SH-SY5Y (cell line): ENCODE data around the gene SGCD.

ENCODE experiments used
- GATA2 ChIP-seq: IDR thresholded peaks from 2 replicates; pipeline ENCODE4 v1.6.1; 2011; ENCODE audit warnings: mild to moderate bottlenecking, low read depth, low read length
- GATA3 ChIP-seq: IDR thresholded peaks from 2 replicates; pipeline ENCODE4 v1.6.1; 2011; ENCODE audit warnings: low read depth, mild to moderate bottlenecking, low read length, moderate library complexity

Gene SGCD

DNA sequence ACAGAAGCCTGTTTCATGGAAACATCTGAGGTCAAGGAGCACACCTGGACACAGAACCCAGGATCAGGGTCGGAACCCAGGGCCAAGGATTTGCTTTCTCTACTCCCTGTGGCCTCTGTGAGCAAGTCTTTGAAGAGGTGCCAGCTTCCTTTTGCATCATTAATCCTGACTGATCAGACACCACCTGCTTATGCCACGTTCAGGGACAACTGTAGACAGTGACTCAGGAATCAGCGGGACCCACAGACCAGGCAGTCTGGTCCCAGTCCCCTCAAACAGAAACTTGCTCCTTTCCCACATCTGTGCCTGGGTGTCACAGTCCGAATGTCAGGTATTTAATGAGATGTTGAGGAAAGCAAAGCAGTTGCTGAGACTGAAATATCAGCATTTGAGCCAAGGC lies 154.8 kb downstream of the SGCD start:
- TF ChIP-seq GATA3, result no peak
- TF ChIP-seq GATA2, result no peak

DNA sequence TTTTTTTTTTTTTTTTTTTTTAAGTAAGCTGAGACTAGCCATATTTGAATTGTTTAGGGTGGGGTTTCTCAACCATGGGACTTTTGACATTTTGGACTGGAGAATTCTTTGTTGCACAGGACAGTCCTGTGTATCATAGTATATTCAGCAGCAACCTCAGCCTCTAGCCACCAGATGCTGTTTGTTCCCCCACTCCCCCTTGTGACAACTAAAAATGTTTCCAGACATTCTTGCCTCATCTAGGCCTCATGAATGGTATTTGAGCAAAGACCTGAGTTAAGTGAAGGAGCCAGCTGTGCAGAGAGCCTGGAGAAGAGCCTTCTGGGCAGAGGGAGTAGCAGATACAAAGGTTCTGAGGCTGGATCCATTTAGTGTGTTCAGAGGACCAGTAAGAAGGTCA lies 155.9 kb downstream of the SGCD start:
- TF ChIP-seq GATA2 (no peak), GATA3 (no peak)

DNA sequence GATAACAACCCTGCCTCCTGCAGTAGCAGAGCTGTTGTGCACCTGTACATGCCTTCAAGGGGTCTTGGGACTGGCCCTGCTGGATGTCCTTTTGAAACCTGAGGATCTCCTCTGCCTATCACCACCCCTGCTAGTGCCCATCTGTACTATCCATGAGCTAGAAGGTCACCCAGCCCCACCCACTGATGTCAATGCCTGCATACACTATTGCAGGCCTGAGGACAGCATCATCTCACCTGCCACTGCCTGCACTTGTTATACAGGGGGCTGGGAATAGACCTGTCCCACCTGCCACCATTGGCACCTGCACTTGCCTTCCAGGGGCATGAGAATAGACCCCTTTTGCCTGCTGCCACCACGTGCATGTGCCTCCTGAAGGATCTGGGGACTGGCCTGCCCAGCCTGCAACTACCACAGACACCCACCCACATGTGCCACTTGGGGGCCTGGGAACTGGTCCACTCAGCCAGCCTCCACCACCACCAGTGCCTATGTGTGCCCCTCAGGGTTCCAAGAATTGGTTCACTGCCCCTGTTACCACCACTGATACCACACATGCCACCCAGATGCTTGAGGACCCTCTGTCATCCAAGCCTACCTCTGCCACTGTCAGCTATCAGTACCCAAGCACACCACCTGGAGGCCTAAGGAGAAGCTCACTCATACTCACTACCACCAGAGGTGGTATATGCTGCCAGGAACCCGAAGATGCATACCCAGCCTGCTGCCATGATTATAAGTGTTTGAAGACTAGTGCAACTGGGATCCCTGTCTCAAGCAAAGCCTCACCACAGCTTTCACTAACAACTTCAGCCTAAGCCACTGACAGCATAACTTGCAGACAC lies 159.7 kb downstream of the SGCD start:
- no peak for TF ChIP-seq GATA3
- no peak for TF ChIP-seq GATA2

DNA sequence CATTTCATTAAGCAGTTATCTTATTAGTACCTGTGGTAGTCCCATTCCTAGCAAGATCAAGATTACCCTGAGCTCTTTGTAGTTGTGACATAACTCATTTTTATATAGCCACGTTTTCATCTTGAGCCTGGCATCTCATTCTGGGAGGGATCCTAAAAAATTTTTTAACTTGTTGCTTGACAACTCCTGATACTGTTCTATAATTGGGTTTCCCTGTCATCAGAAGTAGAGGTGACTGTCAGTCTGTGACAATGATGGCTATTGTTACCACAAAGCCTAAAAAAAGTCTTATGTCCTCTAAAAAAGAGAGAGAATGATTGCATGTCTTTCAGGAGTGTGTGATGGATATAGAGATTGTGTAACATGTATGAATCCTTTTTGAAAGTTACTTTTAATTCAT lies 164.8 kb downstream of the SGCD start:
- TF ChIP-seq GATA3 (no peak), GATA2 (no peak)

DNA sequence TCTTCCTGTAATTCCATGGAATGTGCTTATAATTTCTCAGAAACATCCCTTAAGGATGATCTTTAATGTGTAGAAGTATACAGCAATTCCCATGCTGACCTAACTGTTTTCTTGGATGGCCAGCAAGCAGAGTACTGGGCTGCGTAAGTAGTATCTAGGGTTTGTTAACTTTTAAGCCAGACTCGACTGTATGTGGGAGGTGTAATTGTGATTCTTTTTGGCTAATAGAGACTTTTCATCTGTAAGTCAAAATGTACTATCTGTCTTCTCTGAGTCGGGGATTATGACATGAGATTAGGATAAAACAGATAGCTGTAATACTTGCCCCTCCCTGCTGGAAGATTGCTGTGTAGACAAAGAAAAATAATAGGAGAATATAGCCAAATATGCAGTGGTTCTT lies 169.3 kb downstream of the SGCD start:
- TF ChIP-seq GATA3 (no peak), GATA2 (no peak)

DNA sequence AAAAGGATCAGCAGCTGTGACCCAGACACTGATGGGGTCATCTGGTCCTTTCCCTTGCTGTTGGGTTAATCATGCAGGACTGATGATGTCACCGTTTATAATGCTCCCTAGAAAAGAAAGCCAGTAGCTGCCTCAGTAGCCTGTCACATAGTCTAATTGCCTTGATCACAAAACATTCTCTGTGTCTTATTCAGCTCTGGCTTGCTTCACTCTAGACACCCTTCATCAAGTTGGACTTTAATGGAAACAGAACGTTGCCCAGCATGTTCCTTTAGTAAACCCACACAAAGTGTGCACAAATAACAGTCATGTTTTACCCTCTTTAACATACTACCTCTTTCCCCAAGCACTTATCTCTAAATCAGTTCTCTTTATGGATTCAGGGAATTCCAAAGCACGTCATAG lies 170.8 kb downstream of the SGCD start:
- TF ChIP-seq GATA2 (peak; percentile 56; the same call in 1 of the 2 replicates), GATA3 (peak; percentile 79)

DNA sequence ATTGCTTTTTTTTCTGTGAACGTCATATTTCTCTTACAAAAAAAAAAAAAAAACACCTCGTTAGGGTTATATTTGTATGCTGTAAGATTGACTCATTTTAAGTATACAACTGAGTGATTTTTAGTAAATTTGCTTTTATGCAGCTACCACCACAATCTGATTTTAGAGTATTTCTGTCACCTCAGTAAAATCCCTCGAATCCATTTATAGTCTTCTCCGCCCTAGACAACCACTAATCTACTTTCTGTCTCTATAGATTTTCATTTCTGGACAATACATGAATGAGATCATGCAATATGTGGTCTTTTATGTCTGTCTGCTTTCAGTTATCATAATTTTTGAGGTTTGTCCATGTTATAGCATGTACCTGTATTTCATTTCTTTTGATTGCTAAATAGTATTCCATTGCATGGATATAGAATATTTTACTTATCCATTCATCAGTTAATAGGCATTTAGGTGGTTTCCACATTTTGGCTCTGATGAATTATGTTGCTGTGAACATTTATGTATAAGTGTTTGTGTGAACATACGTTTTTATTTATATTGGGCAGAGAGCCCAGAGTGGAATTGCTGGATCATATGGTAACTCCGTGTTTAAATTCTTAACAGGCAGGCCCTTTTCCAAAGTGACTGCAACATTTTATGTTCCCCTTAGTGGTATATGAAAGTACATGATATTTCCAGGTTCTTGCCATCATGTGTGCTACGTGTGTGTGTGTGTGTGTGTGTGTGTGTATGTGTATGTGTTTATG lies 171.4 kb downstream of the SGCD start:
- no peak for TF ChIP-seq GATA3
- no peak for TF ChIP-seq GATA2

DNA sequence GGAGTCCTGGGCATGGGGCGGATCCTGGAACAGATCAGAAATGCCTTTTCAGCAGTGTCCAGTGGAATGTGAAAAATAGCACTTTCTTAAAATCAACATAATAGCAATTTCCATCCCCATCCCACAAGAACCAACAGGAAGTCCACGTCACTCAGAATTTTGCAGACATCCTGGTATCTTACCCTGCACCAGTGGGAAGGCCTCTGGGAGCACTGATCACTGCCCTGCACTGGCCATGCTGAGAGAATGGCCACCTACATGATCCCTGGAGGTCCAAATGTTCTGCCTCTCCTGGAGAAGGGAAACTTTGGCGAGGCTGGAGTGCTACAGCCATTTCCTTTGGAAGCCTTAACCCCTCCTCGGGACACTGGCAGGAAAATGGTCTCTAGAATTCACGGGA lies 173.8 kb downstream of the SGCD start:
- TF ChIP-seq GATA2 (no peak), GATA3 (no peak)

DNA sequence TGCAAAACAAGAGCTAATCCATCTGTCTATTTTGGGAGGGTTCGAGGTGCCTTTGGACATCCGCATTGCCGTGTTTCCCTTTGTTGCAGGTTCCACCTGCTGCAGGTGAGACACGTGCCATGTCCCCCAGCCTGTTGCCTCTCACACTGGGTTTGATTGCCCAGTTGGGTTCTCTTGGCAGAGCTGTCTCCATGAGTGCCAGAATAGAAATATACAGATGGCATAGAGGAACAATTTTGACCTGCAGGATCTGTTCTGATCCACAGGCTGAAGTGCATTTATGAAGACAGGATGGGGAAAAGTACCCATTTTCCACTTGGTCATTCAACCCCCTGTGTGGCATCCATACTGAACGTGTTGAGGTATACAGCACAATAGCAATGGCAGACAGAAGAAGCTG lies 178.1 kb downstream of the SGCD start:
- TF ChIP-seq GATA3 (no peak), GATA2 (no peak)

DNA sequence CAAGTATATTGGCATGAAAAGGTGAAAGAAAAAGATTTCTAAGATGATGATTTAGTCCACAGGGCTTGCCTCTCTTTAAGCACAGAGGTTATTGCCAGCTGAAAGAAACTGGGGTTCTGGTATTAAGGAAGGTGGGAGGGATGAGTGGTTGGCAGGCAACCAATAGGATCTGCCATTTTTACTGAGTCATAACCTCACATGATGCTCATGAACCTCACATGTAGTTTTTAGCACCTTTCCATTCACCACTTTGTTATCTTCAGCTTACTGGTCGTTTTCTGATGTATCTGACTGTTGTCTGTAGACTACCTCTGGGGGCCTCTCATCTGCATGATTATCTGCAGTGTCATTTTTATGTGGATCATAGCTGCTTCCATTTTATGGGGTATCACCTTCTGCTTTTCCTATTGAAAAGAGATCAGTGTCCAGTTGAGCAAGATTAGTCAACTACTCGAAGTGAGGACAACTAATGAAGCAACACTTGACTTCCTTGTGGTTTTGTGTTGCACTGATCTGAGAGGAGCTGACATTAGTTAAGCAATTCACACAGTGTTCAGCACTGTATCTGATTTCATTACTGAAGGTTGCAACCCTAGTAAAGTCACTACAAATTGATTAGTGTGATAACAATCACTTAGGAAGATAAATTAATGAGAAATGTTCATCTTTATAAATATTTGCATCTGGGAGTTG lies 186.3 kb downstream of the SGCD start:
- no peak for TF ChIP-seq GATA2
- no peak for TF ChIP-seq GATA3

DNA sequence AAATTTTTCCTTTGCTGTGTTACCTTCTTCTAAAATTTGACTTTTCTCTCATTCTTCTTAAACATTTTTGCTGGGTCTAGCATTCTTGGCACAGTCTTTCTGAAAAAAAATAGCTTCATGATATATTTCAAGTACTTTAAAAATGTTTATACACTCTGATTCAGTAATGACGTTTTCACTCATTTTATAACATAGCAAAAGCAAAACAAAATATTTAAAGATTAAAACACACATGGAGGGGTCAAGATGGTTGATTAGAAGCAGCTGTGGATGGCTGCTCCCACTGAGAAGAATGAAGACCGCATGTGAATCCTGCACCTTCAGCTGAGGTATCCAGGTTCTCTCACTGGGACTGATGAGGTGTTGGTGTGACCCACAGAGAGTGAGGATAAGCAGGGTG lies 188.2 kb downstream of the SGCD start:
- TF ChIP-seq GATA3 (no peak), GATA2 (no peak)

DNA sequence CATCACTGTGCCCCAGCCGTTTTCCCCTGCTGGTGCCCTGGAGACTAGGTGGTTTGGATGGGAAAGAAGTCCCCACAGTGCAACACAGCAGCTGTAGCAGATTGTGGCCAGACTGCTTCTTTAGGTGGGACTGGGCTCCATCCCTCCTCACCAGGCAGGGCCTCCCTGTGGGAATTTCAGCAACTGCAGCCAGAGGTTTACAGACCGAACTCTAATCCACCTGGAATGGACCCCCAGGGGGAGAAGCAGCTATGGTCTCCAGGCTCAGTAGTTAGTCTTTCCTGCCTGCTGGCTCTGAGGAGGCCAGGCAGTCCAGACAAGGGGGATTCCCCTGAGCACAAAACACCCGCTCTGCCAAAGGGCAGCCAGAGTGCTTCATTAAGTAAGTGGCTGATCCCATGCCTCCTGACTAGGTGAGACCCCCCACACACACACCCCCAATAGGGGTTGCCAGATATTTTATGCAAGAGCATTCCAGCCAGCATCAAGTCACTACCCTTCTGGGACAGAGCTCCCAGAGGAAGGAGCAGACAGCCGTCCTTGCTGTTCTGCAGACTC lies 188.9 kb downstream of the SGCD start:
- TF ChIP-seq GATA2 (no peak), GATA3 (no peak)

DNA sequence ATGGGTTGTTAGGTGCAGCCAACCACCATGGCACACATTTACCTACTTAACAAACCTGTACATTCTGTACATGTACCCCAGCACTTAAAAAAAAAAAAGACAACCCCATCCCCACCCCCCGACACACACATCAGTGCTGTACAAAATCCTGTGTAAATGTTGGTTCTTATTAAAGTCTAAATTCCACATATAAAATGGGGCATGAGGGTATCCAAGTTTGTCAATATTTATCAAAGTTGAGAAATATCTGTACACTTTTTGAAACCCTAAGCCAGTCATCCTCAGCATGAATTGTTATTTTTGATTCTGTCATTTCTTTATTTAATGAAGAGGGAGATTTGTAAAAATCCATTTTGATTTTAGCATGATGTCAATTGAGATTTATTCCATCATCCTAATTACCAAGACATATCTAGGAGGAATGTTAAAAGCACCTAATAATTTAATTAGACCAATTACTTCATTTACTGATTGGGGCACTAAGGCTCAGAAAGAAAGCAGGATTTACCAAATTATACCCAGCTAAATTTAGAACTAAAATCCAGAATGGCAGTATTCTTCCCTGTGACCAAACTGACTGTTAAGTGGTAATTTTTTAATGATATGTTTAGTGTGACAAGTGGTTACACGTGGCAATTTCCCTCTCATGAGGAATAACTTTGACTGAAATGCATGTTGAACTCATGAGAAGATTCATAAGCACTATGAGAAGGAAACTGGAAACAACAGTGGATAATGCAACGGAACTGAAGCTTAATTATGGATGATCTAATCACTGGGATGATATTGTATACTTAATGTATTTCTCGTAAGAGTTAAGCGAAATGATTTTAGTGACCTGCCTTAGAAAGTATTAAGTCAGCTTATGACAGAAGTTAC lies 195.9 kb downstream of the SGCD start:
- TF ChIP-seq GATA2 (no peak), GATA3 (no peak)

DNA sequence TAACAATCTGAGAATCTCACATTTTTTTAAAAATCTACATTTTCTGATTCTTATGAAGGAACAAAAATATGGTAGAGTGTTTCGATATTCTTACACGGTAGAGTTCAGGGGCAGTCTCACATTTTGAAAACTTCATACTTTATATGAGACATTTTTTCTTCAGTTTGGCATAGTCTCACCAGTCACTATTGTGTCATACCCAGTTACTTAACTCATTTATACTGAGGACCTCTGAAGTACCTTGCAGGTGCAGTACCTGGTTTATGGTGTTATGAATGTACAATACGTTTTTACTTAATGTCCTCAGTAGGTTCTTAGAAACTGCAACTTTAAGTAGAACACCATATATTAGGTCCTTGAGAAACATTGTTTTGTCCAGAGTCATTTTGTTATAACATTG lies 196.6 kb downstream of the SGCD start:
- TF ChIP-seq GATA2 (no peak), GATA3 (no peak)
